H9 (cell line): ENCODE results near the gene IMMP2L. TPM values are rescaled to one million over a fixed set of nuclear protein-coding genes. Genes with fewer than 3 reads are reported as not detected.

ENCODE experiments used
- DNase-seq: peaks from one replicate; pipeline ENCODE4 v3.0.0-alpha.2; 2017
- H2AFZ ChIP-seq: one replicate; pipeline ENCODE4 v1.6.1; 2013; ENCODE audit warnings: mild to moderate bottlenecking, low read length, control low read depth, moderate library complexity
- H2AK5ac ChIP-seq: 2 replicates; pipeline ENCODE4 v1.6.1; 2013; ENCODE audit warnings: low read length, control low read depth, mixed read lengths; ENCODE audit not compliant: insufficient read length
- H2BK120ac ChIP-seq: one replicate; pipeline ENCODE4 v1.6.1; 2013; ENCODE audit warnings: low read depth, mild to moderate bottlenecking, low read length, control low read depth, inconsistent platforms; ENCODE audit not compliant: poor library complexity, severe bottlenecking
- H2BK12ac ChIP-seq: 2 replicates; pipeline ENCODE4 v1.6.1; 2013; ENCODE audit warnings: low read length, control low read depth, mixed read lengths, low read depth; ENCODE audit not compliant: insufficient read length
- H2BK15ac ChIP-seq: 2 replicates; pipeline ENCODE4 v1.6.1; 2013; ENCODE audit warnings: low read depth, low read length, control low read depth
- H2BK20ac ChIP-seq: one replicate; pipeline ENCODE4 v1.6.1; 2013; ENCODE audit warnings: low read depth, mild to moderate bottlenecking, low read length, control low read depth, inconsistent platforms; ENCODE audit not compliant: poor library complexity, severe bottlenecking
- H2BK5ac ChIP-seq: 2 replicates; pipeline ENCODE4 v1.6.1; 2013; ENCODE audit warnings: low read length, control low read depth, mixed read lengths; ENCODE audit not compliant: insufficient read length
- H3K14ac ChIP-seq: 2 replicates; pipeline ENCODE4 v1.6.1; 2013; ENCODE audit warnings: low read length, control low read depth; ENCODE audit not compliant: insufficient read depth
- H3K18ac ChIP-seq: 2 replicates; pipeline ENCODE4 v1.6.1; 2013; ENCODE audit warnings: low read depth, mild to moderate bottlenecking, mixed read lengths, low read length, control low read depth; ENCODE audit not compliant: insufficient read length
- H3K23ac ChIP-seq: 2 replicates; pipeline ENCODE4 v1.6.1; 2013; ENCODE audit warnings: low read length, control low read depth, mixed read lengths, low read depth; ENCODE audit not compliant: insufficient read length
- H3K23me2 ChIP-seq: 2 replicates; pipeline ENCODE4 v1.6.1; 2013; ENCODE audit warnings: low read depth, mild to moderate bottlenecking, mixed read lengths, low read length, control low read depth; ENCODE audit not compliant: insufficient read length, poor library complexity, severe bottlenecking
- H3K27ac ChIP-seq: 2 replicates; pipeline ENCODE4 v1.5.1; 2013; ENCODE audit warnings: low read length, control low read depth, mixed read lengths, low read depth; ENCODE audit not compliant: insufficient read length
- H3K27me3 ChIP-seq: 2 replicates; pipeline ENCODE4 v1.6.1; 2013; ENCODE audit warnings: low read length, control low read depth, inconsistent platforms; ENCODE audit not compliant: insufficient read depth
- H3K4ac ChIP-seq: 2 replicates; pipeline ENCODE4 v1.6.1; 2013; ENCODE audit warnings: low read depth, mild to moderate bottlenecking, control low read depth, inconsistent platforms, low read length, moderate library complexity
- H3K4me1 ChIP-seq: 2 replicates; pipeline ENCODE4 v1.6.1; 2013; ENCODE audit warnings: low read length, control low read depth, inconsistent platforms; ENCODE audit not compliant: insufficient read depth
- H3K4me2 ChIP-seq: 2 replicates; pipeline ENCODE4 v1.6.1; 2013; ENCODE audit warnings: low read length, control low read depth, mixed read lengths; ENCODE audit not compliant: insufficient read length, insufficient read depth
- H3K56ac ChIP-seq: 2 replicates; pipeline ENCODE4 v1.6.1; 2013; ENCODE audit warnings: low read depth, mild to moderate bottlenecking, mixed read lengths, low read length, control low read depth; ENCODE audit not compliant: insufficient read length
- H3K79me1 ChIP-seq: 2 replicates; pipeline ENCODE4 v1.6.1; 2013; ENCODE audit warnings: low read depth, mild to moderate bottlenecking, moderate library complexity, low read length, control low read depth, inconsistent platforms; ENCODE audit not compliant: insufficient read depth, poor library complexity, severe bottlenecking
- H3K79me2 ChIP-seq: 2 replicates; pipeline ENCODE4 v1.6.1; 2013; ENCODE audit warnings: low read length, control low read depth, inconsistent platforms; ENCODE audit not compliant: insufficient read depth
- H3K9ac ChIP-seq: 2 replicates; pipeline ENCODE4 v1.6.1; 2013; ENCODE audit warnings: low read length, control low read depth, mixed read lengths; ENCODE audit not compliant: insufficient read length; ENCODE audit errors: extremely low read depth
- H3K9me3 ChIP-seq: one replicate; pipeline ENCODE4 v1.6.1; 2013; ENCODE audit warnings: low read depth, low read length, inconsistent platforms; ENCODE audit not compliant: control insufficient read depth
- H3T11ph ChIP-seq: one replicate; pipeline ENCODE4 v1.6.1; 2013; ENCODE audit warnings: mild to moderate bottlenecking, low read length, control low read depth, inconsistent platforms
- H4K20me1 ChIP-seq: one replicate; pipeline ENCODE4 v1.6.1; 2013; ENCODE audit not compliant: control insufficient read depth, insufficient read length, insufficient read depth
- H4K5ac ChIP-seq: 2 replicates; pipeline ENCODE4 v1.6.1; 2013; ENCODE audit warnings: low read depth, mild to moderate bottlenecking, mixed read lengths, low read length, control low read depth; ENCODE audit not compliant: insufficient read length
- H4K8ac ChIP-seq: replicated peaks from 2 replicates; pipeline ENCODE4 v1.6.1; 2013; ENCODE audit warnings: low read length, control low read depth, mixed read lengths, low read depth; ENCODE audit not compliant: insufficient read length
- H4K91ac ChIP-seq: 2 replicates; pipeline ENCODE4 v1.6.1; 2013; ENCODE audit warnings: low read depth, mild to moderate bottlenecking, moderate library complexity, mixed read lengths, low read length, control low read depth; ENCODE audit not compliant: insufficient read length
- H3K27ac Mint-ChIP-seq, 3 experiments: 2 replicates in 2 of 3; 3 replicates in 1 of 3; pipeline ENCODE4 v1.8.0; 2020 to 2021; ENCODE audit warnings: mixed read lengths in 3 of 3, mild to moderate bottlenecking in 1 of 3, moderate library complexity in 1 of 3
- H3K27me3 Mint-ChIP-seq: 2 replicates; pipeline ENCODE4 v1.8.0; 2021; ENCODE audit warnings: low read depth, mild to moderate bottlenecking, moderate library complexity, mixed read lengths
- H3K36me3 Mint-ChIP-seq, 3 experiments: 2 replicates in 2 of 3; 3 replicates in 1 of 3; pipeline ENCODE4 v1.8.0; 2020 to 2021; ENCODE audit warnings: low read depth in 3 of 3, mixed read lengths in 3 of 3; ENCODE audit not compliant: insufficient read depth in 1 of 3
- H3K4me1 Mint-ChIP-seq, 2 experiments: 2 replicates each; pipeline ENCODE4 v1.8.0; 2020; ENCODE audit warnings: mixed read lengths in 2 of 2
- H3K4me3 Mint-ChIP-seq, 2 experiments: 2 replicates in 1 of 2; 3 replicates in 1 of 2; pipeline ENCODE4 v1.8.0; 2020 to 2021; ENCODE audit warnings: mild to moderate bottlenecking in 2 of 2, mixed read lengths in 2 of 2, moderate library complexity in 1 of 2
- H3K9me3 Mint-ChIP-seq, 2 experiments: 2 replicates in 1 of 2; 3 replicates in 1 of 2; pipeline ENCODE4 v1.8.0; 2020; ENCODE audit warnings: mild to moderate bottlenecking in 2 of 2, mixed read lengths in 2 of 2, moderate library complexity in 1 of 2
- CTCF ChIP-seq: fragments of 200-600 bp; sonication (generic); conservative IDR thresholded peaks from 3 replicates; pipeline ENCODE4 v1.8.0; 2021; ENCODE audit warnings: antibody characterized with exemption, mild to moderate bottlenecking
- WGBS: extraction: QIAGEN DNeasy Blood & Tissue Kit; methylation state at CpG from one replicate; pipeline ENCODE4 v1.1.7; 2013; ENCODE audit warnings: missing lambda C conversion rate, low lambda C conversion rate, mixed read lengths; ENCODE audit not compliant: insufficient read length; ENCODE audit errors: extremely low coverage; 5-methylcytosine and 5-hydroxymethylcytosine counted together
- total RNA-seq: library from RNA; stranded (reverse); gene quantifications from 2 replicates; pipeline ENCODE4 v1.2.1, GENCODE V29; 2021

IMMP2L gene
- total RNA-seq, 1 experiment from 2014 or later, result 14.7 TPM

GRCh38 chr7:110870926-110871325, 691.4 kb downstream of the IMMP2L start:
- TF ChIP-seq CTCF, result peak; percentile 51; the same call in 2 of the 3 replicates
- Mint-ChIP-seq H3K27ac (no peak overlapping the region), H3K9me3 (peaks cover 0 to 3% of the 10 kb centered on the region in 2 experiments; a peak in 2 of 5 replicates), H3K36me3 (peaks cover 0 to 8% (median 0%) of the 10 kb centered on the region in 3 experiments; a peak in 4 of 7 replicates), H3K27me3 (no peaks in the 10 kb centered on the region), H3K4me1 (peaks cover 9 to 13% of the 10 kb centered on the region in 2 experiments; a peak in 3 of 4 replicates), H3K4me3 (no peak overlapping the region)
- Histone ChIP-seq H2AK5ac (no peak overlapping the region), H3K27me3 (no peaks in the 10 kb centered on the region), H3K23me2 (no peaks in the 10 kb centered on the region), H3K79me1 (no peaks in the 10 kb centered on the region), H3K4me2 (no peak overlapping the region), H4K91ac (no peak overlapping the region), H3K18ac (no peak overlapping the region), H3K79me2 (no peaks in the 10 kb centered on the region), H2BK5ac (no peak overlapping the region), H3K9ac (no peak overlapping the region), H3K27ac (no peak overlapping the region), H2AFZ (no peak overlapping the region), H3K56ac (no peak overlapping the region), H3K9me3 (no peaks in the 10 kb centered on the region), H2BK15ac (no peak overlapping the region), H2BK12ac (no peak overlapping the region), H4K20me1 (no peaks in the 10 kb centered on the region), H3K4ac (no peak overlapping the region), H4K5ac (no peak overlapping the region), H4K8ac (no peak overlapping the region), H3K14ac (no peak overlapping the region), H3K23ac (no peak overlapping the region), H2BK120ac (no peak overlapping the region), H3K4me1 (peaks cover 4% of the 10 kb centered on the region), H2BK20ac (no peak overlapping the region), H3T11ph (no peak overlapping the region)
- no peak for DNase-seq
- no CpG with 5 or more reads among the region's 6 CpGs for WGBS
